G401 (cell line): ENCODE results near the gene MTCL1. TPM values are rescaled to one million over a fixed set of nuclear protein-coding genes. Genes with fewer than 3 reads are reported as not detected.

ENCODE experiments used
- DNase-seq: peaks from one replicate; pipeline ENCODE4 v3.0.0-alpha.2; 2015; ENCODE audit warnings: low spot score
- in situ Hi-C: cut with HindIII; loops from 2 replicates; pipeline ENCODE4 v1.10.0; 2016; ENCODE audit warnings: low sequenced_read_pairs, mixed read lengths
- total RNA-seq: library from RNA; depleted of rRNA; stranded (reverse); fragments of >200 nt; shearing (Covaris generic); gene quantifications from 2 replicates; pipeline ENCODE4 v1.2.3, GENCODE V29; 2014; rRNA removed

The MTCL1 gene
- 0.43 and 2.2 TPM in 2 replicates for total RNA-seq

DNA sequence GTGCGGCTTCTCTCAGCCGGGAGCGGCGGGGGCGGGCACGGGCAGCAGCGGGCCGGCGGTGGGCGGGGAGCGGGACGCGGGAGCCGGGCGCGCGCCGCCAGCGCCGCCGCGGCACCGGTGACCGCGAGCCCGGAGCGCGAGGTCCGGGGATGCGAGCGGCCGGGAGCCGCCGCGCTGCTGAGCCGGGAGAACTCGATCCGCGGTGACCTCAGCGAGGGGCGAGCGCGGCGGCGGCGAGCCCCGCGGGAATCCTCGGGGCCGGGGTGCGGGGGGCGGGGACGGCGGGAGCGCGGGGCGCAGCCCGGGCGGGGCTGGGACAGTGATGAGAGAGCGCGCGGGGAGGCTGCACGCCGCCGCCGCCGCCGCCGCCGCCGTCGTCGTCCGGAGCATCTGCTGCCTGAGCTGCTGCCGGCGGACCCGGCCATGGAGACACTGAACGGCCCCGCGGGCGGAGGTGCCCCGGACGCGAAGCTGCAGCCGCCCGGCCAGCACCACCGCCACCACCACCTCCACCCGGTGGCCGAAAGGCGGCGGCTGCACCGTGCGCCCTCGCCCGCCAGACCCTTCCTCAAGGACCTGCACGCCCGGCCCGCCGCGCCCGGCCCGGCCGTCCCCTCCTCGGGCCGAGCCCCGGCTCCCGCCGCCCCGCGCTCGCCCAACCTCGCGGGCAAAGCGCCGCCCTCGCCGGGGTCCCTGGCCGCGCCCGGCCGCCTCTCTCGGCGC lies at the start of gene MTCL1:
Gene MTCL1, plus strand, starts transcription at position 319 of the 723 bp plus-strand sequence. Its CDS starts 105 bp downstream, at position 424.
- in situ Hi-C loops = no loop called here
- DNase-seq = peak; percentile 60

DNA sequence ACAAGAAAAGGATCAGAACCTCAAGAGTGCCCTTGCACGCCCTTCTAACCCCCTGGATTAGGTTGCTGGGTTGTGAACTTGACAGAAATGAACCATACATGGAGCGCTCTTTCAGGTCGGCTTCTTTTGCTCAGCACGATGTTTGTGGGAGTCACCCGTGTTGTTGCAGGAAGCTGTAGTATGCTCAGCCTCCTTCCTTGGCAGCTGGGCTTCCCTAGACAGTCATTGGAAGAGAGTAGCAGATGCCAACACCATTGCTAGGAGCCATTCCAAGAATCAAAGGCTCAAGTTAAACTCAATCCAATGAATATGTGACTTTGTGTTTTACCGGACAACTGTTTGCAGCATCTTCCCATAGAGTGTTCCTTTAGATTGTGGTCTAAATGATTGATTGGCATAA lies 49.1 kb upstream of the MTCL1 start:
- in situ Hi-C loops = no loop called here
- DNase-seq = no peak

DNA sequence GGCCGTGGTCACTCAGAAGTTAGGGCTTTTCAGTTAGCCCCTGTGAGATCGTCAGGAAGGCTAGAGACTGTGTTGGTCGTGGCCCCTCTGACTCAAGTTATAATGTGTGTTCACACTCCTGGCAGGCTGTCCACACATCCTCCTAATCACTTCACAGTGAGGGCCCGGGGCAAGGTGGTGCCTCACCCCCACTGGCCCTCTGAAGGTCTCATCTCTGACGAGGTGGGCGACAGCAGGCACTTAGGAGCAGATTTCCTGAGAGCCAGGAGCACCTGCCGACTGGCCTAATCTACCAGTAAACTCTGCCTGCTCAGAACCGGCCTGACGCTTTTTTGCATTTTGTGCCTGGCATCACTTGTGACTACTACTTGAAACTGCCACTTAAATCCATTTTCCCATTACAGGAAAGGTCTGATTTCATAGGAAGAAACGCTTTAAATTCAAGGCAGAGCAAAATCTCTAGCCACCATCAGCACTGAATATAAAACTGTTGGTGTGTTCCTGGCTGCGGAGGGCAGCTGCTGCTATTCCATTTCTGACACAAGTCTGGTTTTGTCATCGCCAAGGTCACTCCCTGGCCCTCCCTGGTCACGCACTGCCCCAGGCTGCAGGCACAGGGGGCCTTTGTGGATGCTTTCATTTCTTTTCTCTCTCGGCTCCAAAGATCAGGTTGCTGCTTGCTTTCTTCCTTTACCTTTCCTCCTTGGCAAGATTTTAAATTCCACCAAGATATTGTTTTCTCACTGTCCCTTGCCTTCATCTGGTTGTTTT lies 48.1 kb upstream of the MTCL1 start:
- in situ Hi-C loops = no loop called here
- peak; percentile 48 for DNase-seq

DNA sequence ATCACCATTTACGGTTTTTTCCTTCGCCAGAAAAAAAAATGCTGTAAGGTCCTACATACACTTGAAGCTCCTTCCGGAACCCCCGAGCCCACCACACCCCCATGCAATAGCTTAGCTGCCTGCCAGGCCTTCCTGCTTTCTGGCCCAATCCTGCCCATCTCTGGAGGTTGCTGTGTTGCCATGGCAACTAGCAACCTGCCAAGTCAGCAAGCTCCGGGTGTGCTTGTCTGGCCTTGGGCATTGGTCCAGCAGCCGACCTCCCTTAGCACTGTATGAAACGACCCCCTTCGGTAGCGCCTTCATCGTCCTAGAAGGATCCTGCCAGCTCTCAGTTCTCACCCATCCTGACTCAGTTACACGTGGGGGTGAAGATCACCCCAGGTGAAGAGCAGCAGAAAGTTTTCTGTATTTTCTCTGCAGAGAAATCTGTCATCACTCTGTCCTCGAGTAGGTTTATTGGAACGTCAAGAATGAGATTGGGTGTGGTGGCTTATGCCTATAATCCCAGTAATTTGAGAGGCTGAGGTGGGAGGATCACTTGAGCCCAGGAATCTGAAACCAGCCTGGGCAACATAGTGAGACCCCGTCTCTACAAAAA lies 47.4 kb upstream of the MTCL1 start:
- peak; percentile 83 for DNase-seq
- in situ Hi-C loops = no loop called here

DNA sequence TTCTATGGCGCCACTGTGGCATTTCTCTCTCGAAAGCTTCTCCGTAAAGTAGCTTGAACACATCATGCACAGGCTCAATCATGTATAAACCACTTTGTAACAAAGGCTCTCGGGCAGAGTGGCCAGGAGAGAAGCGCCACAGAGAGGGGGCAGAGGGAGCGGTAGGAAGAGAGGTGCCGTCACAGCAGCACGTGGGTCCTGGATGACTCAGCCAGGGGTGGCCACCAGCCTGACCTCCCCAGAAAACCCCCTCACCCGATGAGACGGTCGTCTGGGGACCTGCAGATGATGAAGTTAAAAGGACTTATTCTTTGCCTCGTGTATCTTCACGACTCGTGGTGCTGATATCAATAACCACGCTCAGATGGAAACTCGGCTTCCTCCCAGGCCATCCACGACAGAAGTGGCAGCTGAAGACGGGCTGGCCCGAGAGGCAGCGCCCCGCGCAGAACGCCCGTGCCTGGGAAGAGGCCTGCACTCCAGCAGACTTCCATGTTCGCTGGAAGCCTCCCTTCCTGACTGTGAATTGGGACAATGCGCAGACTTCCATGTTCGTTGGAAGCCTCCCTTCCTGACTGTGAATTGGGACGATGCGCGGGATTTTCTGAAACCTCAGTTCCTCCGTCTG lies 46.4 kb upstream of the MTCL1 start:
- no peak for DNase-seq
- in situ Hi-C loops = no loop called here

DNA sequence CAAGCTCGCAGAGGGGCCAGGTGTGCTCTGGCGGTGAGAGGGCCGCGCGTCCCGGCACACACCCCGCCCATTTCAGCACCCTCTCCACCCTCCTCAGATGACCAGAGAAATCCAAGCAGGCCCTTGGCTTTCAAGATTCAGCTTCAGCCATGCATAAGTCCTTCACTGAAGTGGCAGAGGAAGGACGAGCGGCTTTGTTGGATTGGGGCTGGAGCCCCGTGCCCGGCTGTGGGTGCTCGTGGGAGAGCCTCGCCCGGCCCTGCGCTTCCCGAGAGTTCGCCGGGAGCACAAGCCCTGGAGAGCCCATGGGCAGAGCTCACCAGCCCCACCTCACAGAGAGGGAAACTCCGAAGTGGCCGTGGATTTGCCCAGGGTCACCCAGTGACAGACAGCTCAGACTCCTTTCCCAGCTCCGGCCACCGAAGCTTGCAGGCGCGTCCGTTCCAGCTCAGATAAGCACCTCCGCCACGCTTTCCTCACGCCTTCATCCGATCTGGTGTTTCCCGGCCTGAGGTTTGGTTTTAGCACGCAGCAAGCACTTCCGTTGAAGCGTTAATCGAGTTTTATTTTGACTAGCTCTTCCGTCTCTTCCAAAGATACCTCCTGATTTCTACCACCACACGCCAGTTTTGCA lies 45.6 kb upstream of the MTCL1 start:
- in situ Hi-C loops = no loop called here
- DNase-seq = no peak

DNA sequence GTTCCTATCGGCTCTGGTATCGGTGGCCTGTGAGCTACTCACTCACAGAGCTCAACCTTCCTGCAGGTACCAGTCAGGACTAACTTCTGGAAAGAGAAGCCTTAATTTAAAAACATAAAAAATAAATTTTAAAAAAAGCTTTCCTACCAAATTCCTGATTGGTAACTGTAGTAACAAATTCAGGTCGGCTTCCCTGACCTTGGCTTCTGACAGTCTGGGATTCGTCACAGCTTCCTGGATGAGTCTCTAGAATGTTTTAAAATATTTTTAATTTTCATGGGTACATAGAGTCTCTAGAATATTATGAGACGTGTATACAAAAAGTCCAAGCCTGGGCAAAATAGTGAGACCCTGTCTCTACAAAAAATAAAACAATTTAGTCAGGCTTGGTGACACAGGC lies 45.0 kb upstream of the MTCL1 start:
- in situ Hi-C loops = no loop called here
- no peak for DNase-seq

DNA sequence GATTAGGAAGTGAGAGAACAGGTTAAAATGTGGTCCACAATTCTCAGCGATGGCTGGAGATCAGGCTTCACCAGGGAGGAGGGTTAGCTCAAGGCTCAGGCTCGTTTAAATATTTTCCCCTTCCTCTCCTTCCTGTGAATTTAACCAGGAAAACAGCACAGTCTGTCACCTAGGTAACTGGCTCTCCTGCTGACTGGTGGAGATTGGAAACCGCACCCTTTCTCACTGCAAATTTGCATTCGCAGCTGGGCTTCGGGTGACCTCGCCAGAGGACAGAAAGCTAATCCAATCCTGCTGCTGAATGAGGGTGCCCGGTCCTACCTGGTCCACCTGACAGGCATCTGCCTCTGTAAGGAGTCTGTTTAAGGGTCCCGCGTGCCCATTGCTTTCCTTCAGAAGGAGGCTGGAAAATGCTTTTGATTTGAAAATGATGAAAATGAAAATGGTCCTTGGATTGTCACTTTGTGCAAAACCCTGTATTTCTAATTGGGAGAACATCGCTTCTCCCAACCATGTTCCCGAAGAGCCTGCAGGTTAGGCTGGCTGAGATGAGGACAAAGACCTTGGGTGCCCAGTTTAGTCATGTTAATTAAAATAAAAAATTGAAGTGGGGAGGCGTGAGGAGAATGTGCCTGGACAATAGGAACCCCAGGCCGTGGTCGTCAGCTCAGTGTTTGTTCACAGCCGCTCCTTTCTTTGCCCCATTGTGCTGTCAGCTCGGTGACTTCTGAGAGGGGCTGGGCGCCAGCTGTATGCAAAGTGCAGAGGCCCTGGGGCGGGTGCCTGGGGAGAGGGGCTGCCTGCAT lies 43.4 kb upstream of the MTCL1 start:
- DNase-seq = peak; percentile 70
- in situ Hi-C loops = no loop called here

DNA sequence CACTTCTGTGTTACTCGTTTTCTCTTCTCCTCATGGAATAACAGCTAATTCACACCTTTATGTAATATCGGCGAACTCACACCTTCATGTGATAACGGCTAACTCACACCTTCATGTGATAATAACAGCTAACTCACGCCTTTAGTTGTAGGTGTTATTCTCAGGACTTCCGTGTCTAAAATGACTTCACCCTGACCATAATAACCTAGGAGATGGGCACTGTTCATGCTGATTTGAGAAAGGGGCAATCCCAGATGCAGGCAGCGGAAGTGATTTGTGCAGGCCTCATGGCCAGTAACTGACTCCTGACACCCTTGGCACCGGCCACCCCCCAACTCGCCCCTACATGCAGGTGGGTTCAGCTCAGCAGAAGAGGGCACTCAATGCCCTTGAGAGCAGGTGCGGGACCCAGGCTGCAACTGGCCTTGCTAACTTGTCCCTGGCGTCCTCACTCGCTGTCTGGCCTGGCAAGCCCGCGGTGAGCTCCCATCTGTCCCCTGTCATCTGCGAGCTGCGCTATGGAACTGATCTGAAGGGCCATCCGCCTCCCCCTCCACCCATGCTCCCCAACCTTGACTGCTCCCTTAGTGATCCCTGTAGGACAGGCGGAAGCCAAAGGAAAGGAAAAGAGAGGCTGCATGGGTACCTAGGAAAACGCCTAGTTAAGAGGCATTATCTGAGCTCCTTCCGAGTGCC lies 42.6 kb upstream of the MTCL1 start:
- DNase-seq = peak; percentile 88
- in situ Hi-C loops = no loop called here

DNA sequence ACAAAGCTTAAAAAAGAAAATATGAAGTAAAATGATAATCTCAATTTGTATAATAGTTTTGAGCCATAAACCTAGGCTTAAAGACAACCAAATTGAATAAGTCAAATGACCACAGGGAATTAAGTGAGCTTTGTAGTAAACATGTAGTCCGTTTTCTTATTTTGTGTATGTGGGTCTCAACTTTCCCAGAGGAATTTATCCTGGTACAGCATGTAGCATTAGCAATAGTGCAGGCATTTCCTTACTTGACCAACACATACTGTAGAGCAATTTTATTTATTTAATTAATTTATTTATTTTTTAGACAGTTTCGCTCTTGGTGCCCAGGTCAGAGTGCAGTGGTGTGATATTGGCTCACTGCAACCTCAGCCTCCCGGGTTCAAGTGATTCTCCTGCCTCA lies 37.5 kb upstream of the MTCL1 start:
- no peak for DNase-seq
- in situ Hi-C loops = no loop called here

DNA sequence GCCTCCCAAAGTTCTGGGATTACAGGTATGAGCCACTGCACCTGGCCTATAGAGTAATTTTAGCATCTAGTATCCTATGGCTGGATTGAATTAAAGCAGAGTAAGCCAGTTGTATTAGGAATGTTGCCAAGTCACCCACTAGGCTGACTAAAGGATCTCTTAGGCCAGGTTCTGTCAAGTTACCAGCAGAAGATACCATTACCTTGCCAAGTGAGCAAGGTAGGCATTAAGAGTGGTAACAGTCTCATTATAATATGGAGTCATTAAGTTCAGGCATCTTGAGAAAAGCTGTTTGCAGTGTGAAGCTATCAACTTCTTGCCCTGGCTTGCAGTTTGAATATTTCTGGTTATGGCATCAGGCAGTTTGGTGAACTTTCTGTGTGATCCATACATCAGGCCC lies 37.0 kb upstream of the MTCL1 start:
- in situ Hi-C loops = no loop called here
- no peak for DNase-seq

DNA sequence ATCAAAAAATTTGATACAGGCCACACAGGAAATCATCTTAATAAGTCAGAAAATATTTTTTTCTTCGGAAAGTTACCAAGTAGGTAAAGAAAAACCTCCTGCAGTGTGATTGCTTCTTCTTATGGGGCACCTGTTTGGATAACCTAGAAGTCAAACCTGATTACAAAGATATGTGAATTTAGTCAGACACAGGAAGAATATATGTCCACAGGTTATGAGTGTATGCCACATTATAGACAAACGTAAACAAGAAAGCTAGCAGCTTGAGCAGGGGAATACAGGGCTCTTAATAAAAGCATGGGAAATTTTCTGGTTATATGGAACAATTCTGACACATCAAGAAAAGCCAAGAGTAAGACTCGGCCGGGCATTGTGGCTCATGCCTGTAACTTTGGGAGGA lies 35.8 kb upstream of the MTCL1 start:
- DNase-seq = no peak
- in situ Hi-C loops = no loop called here

DNA sequence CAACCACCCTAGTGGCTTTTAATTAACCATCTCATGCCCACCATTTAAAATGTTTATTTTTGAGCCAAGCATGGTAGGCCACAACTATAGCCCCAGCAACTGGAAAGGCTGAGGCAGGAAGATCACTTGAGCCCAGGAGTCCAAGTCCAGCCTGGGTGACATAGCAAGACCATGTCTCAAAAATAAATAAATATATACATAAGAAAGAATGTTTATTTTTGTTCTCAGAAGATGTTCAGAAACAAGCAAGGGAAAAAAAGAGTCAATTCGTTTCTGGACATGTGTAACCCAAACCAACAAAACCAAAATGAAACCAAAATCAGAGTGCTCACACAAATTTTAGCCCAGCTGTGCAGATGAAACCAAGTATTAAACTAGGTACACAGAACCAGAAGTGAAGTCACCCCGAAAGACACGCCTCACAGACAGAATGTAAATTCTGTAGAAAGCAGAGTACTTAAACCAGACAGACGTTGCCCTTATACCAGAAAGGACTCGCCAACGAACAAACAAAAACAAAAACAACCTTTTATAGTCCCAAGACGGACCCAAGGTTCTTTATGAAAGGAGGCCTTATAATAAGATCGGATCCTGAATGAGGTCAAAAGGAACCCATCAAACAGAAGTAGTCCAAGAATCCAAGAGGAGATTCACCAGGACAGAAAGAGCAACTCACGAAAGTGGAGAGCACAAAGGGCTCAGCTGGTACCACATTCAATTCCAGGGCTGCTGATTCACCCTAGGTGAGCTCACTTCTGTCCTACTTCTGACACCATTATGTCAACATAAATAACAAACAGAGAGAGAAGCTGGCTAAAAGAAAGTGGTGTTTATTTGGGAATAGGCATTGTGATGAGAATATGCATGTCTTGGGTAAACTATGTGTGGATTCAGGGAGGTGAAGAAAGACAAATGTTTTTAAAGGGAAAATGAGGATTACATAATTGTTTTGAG lies 31.8 kb upstream of the MTCL1 start:
- in situ Hi-C loops = no loop called here
- no peak for DNase-seq

DNA sequence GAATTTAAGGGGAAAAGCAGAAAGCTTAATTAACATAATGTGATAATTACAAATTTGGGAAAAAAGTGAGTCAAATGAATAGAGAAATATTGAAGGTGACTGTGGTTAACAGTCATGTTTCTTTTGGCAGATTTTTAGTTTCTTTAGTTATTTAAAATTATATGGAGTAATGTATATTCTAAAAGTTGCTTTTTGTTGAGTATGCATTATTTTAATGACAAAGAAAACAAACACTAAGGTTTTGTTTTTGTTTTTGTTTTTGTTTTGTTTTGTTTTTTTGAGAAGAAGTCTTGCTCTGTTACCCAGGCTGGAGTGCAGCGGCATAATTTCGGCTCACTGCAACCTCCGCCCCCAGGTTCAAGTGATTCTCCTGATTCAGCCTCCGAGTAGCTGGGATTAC lies 30.3 kb upstream of the MTCL1 start:
- no peak for DNase-seq
- in situ Hi-C loops = no loop called here

DNA sequence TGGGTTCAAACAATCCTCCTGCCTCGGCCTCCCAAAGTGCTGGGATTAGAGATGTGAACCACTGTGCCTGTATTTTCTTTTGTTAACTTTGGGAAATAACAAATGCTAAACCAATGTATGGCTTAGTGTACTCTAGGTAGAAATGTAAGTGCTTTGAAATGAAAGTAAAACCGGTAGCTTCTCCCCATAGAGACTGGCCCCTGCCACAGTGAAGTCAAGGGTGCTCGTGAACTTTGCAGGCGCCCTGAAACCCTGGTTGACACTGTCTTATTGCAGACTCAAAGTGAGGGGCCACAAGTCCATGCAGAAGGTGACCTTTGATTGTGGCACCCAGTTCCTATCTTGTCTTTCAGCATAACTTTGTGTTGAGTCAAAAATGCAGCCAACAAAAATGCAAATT lies 24.2 kb upstream of the MTCL1 start:
- no peak for DNase-seq
- in situ Hi-C loops = no loop called here

DNA sequence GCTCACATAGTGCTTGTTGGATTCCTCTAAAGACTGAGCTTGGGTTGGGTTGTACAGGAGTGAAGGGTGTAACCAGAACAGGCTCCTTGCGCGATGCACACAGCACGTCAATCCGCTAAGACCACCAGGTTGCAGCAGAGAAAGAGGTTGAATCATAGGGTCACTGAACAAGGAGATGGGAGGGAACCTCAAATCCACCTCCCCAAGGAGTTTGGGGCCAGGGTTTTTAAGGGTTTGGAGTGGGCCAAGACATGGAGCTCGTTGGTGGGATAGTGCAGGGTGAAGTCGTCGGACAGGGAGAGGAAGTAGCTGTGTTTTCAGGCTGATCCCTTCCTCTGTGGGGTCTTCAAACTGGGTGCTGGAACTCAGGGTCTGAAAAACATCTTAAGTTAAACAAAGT lies 20.8 kb upstream of the MTCL1 start:
- in situ Hi-C loops = no loop called here
- DNase-seq = no peak
